Osteocyte (in vitro differentiated cells): Measurements from ENCODE around the gene GPC3. TPM values are rescaled to one million over a fixed set of nuclear protein-coding genes. Genes with fewer than 3 reads are reported as not detected.
"Not testable (repeated sequence)": the region's sequence is repeated elsewhere in the genome, so short reads cannot be mapped to it uniquely, and the experiment has no call there.

ENCODE experiments used
- DNase-seq: peaks from one replicate; pipeline ENCODE4 v3.0.0; 2021; ENCODE audit warnings: mixed read lengths; ENCODE audit not compliant: unreplicated experiment; ENCODE audit errors: extremely low spot score
- H3K27ac Mint-ChIP-seq: one replicate; pipeline ENCODE4 v1.8.0; 2021; ENCODE audit warnings: mild to moderate bottlenecking, mixed read lengths; ENCODE audit not compliant: unreplicated experiment
- H3K27me3 Mint-ChIP-seq: one replicate; pipeline ENCODE4 v1.8.0; 2021; ENCODE audit warnings: mixed read lengths; ENCODE audit not compliant: unreplicated experiment
- H3K36me3 Mint-ChIP-seq: one replicate; pipeline ENCODE4 v1.8.0; 2021; ENCODE audit warnings: mixed read lengths; ENCODE audit not compliant: unreplicated experiment
- H3K4me1 Mint-ChIP-seq: one replicate; pipeline ENCODE4 v1.8.0; 2021; ENCODE audit warnings: mixed read lengths; ENCODE audit not compliant: unreplicated experiment
- H3K4me3 Mint-ChIP-seq: one replicate; pipeline ENCODE4 v1.8.0; 2021; ENCODE audit warnings: mild to moderate bottlenecking, moderate library complexity, mixed read lengths; ENCODE audit not compliant: unreplicated experiment
- H3K9me3 Mint-ChIP-seq: one replicate; pipeline ENCODE4 v1.8.0; 2021; ENCODE audit warnings: mixed read lengths; ENCODE audit not compliant: unreplicated experiment
- CTCF ChIP-seq: fragments of 200-600 bp; sonication (generic); IDR thresholded peaks from 2 replicates; pipeline ENCODE4 v1.5.0; 2021; ENCODE audit warnings: antibody characterized with exemption, mild to moderate bottlenecking, moderate library complexity
- total RNA-seq: library from RNA; stranded (reverse); gene quantifications from 2 replicates; pipeline ENCODE4 v1.2.1, GENCODE V29; 2021

GPC3 gene
- total RNA-seq, 1 donor from 2014 or later, result 19.6 TPM

DNA sequence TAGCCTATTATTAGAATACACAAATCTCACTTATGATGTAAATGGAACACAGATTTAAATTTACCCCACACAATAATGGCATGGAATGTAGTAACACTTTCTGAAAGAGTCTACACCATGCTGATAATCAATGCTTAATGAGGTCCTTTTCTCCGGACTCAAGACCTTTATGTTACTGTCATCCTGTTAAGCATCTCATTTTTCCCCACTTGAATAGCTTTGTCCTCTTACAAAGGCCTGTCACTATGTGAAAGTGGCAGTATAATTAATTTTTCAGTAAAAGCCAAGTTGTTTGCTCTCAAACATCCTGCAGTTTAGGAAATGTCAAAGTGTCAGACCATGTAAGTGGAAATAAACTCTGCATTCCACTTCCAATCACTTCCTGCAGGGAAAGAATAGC lies 96.4 kb downstream of the GPC3 start:
- H3K27ac Mint-ChIP-seq, result no peak overlapping the region

DNA sequence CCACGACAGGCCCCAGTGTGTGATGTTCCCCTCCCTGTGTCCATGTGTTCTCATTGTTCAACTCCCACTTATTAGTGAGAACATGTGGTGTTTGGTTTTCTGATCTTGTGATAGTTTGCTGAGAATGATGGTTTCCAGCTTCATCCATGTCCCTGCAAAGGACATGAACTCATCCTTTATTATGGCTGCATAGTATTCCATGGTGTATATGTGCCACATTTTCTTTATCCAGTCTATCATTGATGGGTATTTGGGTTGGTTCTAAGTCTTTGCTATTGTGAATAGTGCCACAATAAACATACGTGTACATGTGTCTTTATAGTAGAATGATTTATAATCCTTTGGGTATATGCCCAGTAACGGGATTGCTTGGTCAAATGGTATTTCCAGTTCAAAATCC lies 97.3 kb downstream of the GPC3 start:
- H3K27ac Mint-ChIP-seq, H3K36me3 Mint-ChIP-seq, DNase-seq, H3K27me3 Mint-ChIP-seq, H3K4me1 Mint-ChIP-seq, H3K9me3 Mint-ChIP-seq, H3K4me3 Mint-ChIP-seq: not testable (repeated sequence)

More for the DNA sequence above, 96.4 kb downstream of the GPC3 start:
- Mint-ChIP-seq H3K9me3 (no peaks in the 10 kb centered on the region), H3K36me3 (no peaks in the 10 kb centered on the region), H3K4me1 (peaks cover 8% of the 10 kb centered on the region), H3K4me3 (no peak overlapping the region), H3K27me3 (no peaks in the 10 kb centered on the region)
- no peak for TF ChIP-seq CTCF
- no peak for DNase-seq

GRCh38 chrX:133884430-133885394 lies 100.7 kb downstream of the GPC3 start:
- TF ChIP-seq CTCF, result no peak
- DNase-seq, result no peak
- H3K9me3 Mint-ChIP-seq, result no peaks in the 10 kb centered on the region
- H3K4me3 Mint-ChIP-seq, result no peak overlapping the region
- no peaks in the 10 kb centered on the region for H3K36me3 Mint-ChIP-seq
- H3K27me3 Mint-ChIP-seq, result no peaks in the 10 kb centered on the region
- no peak overlapping the region for H3K27ac Mint-ChIP-seq
- H3K4me1 Mint-ChIP-seq, result peaks cover 10% of the 10 kb centered on the region

DNA sequence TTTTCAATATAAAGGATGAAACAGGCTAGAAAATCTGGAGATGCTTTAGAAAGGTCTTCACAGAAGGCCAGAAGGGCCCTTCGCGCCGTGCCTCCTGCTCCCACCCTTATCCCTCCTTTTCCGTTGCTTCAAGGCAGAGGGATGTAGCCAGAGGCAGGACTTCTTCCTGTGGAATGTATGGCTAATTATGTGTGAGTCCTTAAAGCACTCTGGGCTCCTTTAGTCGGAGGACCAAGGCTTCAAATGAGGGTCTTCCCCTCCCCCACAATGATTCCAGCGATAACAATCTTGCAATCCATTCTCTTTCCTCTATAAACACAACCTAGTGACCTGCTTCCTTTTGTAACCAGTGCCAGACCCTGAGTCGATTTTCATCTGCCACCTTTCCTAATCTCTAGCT lies 103.5 kb downstream of the GPC3 start:
- Mint-ChIP-seq H3K4me1 (peaks cover 15% of the 10 kb centered on the region), H3K27ac (no peak overlapping the region), H3K4me3 (no peak overlapping the region), H3K9me3 (no peaks in the 10 kb centered on the region), H3K27me3 (peaks cover 2% of the 10 kb centered on the region), H3K36me3 (no peaks in the 10 kb centered on the region)
- DNase-seq, result no peak
- no peak for TF ChIP-seq CTCF

DNA sequence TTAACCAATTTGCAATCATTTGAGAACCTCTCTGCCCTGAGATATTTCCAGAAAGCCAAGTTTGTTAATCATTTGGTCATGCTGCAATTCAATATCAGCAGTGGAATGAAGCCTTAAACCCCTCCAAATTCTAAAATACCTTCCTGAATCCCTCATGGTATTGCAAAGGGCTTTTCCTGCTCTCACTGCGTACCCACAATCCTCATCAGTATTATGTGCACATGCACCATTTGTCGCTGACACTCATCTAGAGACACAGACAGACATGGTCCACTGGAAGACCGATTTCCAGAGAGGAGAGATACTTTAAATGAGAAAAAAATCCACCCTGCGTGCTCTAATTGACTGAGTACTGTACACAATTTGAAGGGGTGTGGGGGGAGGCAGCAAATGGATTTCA lies 104.4 kb downstream of the GPC3 start:
- no peak for DNase-seq
- Mint-ChIP-seq H3K4me1 (peaks cover 24% of the 10 kb centered on the region), H3K4me3 (no peak overlapping the region), H3K27ac (no peak overlapping the region), H3K36me3 (no peaks in the 10 kb centered on the region), H3K27me3 (peaks cover 2% of the 10 kb centered on the region), H3K9me3 (no peaks in the 10 kb centered on the region)
- no peak for TF ChIP-seq CTCF
